K562 (cell line): ENCODE data around the gene ASRGL1. TPM values are rescaled to one million over a fixed set of nuclear protein-coding genes. Genes with fewer than 3 reads are reported as not detected.
A peak's percentile ranks its signal among the peaks of the same experiment; 100 is the strongest.

Experiments used
- GABPB1 ChIP-seq: sonication (generic); formaldehyde crosslinking; IDR thresholded peaks from 2 replicates; pipeline ENCODE4 v1.8.0; 2022; ENCODE audit warnings: mild to moderate bottlenecking, missing genetic modification reagents
- polyA plus RNA-seq, 8 experiments: library from polyadenylated mRNA; depleted of rRNA in 4 of 8; stranded (reverse) in 5 of 8; unstranded in 3 of 8; fragments of >200 nt; fragmentation: Nextera tagmentation in 2 of 8; fragmentation: Illumina TruSeq in 1 of 8; extraction: Ambion mirVana in 2 of 8; extraction: Trizol in 1 of 8; gene quantifications; 2 replicates each; pipeline versions ENCODE4 v1.2.1 to v1.2.3, GENCODE V29; 2011 to 2014; ENCODE audit warnings: inconsistent platforms in 1 of 8, missing spikeins in 1 of 8
- total RNA-seq, 7 experiments: library from RNA; depleted of rRNA in 6 of 7; stranded (reverse); fragments of >200 nt in 6 of 7; fragmentation: Illumina TruSeq in 2 of 7; extraction: Trizol in 2 of 7; gene quantifications; 2 replicates each; pipeline versions ENCODE4 v1.2.1 to v1.2.3, GENCODE V29; 2011 to 2021; ENCODE audit warnings: low replicate concordance in 1 of 7
- TF ChIP-seq, protein P1 (sequence below): fragments of 450-650 bp; IDR thresholded peaks from 2 replicates; pipeline ENCODE4 v1.6.1; 2016; ENCODE audit warnings: mild to moderate bottlenecking, moderate library complexity
- TF ChIP-seq, protein P2 (sequence below): sonication (generic); formaldehyde crosslinking; IDR thresholded peaks from 2 replicates; pipeline ENCODE4 v1.9.0; 2022; ENCODE audit warnings: mild to moderate bottlenecking, missing genetic modification reagents

The ASRGL1 gene
- total and polyA plus RNA-seq, 9 of the 15 experiments (the other 6 are each of a cell fraction or from before 2014, with no cell fraction given) = 3.1 to 23.0 (median 11.2) TPM

DNA sequence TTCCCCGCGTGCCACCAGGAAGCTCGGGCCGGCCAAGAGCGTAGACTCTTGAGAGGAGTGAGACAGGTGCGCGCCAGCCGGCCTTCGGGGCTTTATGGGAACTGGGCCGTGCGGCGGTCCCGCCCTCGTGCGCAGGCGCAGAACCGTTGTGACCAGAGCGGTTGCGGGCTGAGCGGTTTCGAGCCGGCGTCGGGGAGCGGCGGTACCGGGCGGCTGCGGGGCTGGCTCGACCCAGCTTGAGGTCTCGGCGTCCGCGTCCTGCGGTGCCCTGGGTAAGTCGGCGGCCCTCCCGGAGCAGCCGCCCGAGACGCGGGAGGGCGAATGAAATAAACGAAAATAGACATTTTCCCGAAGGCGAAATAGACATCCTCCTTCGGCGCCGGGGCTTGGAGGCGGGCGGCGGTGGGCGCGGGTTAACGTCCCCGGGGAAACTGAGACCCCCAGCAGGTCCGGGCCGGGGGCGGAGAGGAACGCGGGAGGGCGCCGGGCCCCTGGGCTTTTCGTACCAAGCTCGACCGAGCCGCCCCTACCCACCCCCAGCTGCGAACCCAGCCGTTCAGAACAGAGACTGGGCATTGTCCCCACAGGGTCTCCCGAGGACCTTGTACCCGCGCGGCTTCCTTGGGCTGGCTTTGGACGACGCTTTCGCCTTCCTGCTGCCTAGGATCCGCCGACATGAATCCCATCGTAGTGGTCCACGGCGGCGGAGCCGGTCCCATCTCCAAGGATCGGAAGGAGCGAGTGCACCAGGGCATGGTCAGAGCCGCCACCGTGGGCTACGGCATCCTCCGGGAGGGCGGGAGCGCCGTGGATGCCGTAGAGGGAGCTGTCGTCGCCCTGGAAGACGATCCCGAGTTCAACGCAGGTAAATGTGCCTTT, at the start of gene ASRGL1 (continued):
- TF ChIP-seq, protein P1, sequence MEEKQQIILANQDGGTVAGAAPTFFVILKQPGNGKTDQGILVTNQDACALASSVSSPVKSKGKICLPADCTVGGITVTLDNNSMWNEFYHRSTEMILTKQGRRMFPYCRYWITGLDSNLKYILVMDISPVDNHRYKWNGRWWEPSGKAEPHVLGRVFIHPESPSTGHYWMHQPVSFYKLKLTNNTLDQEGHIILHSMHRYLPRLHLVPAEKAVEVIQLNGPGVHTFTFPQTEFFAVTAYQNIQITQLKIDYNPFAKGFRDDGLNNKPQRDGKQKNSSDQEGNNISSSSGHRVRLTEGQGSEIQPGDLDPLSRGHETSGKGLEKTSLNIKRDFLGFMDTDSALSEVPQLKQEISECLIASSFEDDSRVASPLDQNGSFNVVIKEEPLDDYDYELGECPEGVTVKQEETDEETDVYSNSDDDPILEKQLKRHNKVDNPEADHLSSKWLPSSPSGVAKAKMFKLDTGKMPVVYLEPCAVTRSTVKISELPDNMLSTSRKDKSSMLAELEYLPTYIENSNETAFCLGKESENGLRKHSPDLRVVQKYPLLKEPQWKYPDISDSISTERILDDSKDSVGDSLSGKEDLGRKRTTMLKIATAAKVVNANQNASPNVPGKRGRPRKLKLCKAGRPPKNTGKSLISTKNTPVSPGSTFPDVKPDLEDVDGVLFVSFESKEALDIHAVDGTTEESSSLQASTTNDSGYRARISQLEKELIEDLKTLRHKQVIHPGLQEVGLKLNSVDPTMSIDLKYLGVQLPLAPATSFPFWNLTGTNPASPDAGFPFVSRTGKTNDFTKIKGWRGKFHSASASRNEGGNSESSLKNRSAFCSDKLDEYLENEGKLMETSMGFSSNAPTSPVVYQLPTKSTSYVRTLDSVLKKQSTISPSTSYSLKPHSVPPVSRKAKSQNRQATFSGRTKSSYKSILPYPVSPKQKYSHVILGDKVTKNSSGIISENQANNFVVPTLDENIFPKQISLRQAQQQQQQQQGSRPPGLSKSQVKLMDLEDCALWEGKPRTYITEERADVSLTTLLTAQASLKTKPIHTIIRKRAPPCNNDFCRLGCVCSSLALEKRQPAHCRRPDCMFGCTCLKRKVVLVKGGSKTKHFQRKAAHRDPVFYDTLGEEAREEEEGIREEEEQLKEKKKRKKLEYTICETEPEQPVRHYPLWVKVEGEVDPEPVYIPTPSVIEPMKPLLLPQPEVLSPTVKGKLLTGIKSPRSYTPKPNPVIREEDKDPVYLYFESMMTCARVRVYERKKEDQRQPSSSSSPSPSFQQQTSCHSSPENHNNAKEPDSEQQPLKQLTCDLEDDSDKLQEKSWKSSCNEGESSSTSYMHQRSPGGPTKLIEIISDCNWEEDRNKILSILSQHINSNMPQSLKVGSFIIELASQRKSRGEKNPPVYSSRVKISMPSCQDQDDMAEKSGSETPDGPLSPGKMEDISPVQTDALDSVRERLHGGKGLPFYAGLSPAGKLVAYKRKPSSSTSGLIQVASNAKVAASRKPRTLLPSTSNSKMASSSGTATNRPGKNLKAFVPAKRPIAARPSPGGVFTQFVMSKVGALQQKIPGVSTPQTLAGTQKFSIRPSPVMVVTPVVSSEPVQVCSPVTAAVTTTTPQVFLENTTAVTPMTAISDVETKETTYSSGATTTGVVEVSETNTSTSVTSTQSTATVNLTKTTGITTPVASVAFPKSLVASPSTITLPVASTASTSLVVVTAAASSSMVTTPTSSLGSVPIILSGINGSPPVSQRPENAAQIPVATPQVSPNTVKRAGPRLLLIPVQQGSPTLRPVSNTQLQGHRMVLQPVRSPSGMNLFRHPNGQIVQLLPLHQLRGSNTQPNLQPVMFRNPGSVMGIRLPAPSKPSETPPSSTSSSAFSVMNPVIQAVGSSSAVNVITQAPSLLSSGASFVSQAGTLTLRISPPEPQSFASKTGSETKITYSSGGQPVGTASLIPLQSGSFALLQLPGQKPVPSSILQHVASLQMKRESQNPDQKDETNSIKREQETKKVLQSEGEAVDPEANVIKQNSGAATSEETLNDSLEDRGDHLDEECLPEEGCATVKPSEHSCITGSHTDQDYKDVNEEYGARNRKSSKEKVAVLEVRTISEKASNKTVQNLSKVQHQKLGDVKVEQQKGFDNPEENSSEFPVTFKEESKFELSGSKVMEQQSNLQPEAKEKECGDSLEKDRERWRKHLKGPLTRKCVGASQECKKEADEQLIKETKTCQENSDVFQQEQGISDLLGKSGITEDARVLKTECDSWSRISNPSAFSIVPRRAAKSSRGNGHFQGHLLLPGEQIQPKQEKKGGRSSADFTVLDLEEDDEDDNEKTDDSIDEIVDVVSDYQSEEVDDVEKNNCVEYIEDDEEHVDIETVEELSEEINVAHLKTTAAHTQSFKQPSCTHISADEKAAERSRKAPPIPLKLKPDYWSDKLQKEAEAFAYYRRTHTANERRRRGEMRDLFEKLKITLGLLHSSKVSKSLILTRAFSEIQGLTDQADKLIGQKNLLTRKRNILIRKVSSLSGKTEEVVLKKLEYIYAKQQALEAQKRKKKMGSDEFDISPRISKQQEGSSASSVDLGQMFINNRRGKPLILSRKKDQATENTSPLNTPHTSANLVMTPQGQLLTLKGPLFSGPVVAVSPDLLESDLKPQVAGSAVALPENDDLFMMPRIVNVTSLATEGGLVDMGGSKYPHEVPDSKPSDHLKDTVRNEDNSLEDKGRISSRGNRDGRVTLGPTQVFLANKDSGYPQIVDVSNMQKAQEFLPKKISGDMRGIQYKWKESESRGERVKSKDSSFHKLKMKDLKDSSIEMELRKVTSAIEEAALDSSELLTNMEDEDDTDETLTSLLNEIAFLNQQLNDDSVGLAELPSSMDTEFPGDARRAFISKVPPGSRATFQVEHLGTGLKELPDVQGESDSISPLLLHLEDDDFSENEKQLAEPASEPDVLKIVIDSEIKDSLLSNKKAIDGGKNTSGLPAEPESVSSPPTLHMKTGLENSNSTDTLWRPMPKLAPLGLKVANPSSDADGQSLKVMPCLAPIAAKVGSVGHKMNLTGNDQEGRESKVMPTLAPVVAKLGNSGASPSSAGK = peak; percentile 94
- peak; percentile 72 for TF ChIP-seq GABPB1 (CRISPR knock-in tag)
- TF ChIP-seq, protein P2, sequence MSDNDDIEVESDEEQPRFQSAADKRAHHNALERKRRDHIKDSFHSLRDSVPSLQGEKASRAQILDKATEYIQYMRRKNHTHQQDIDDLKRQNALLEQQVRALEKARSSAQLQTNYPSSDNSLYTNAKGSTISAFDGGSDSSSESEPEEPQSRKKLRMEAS (CRISPR knock-in tag) = peak; percentile 68
- TF ChIP-seq, all 486 proteins: peak for 49
